ENCODE measurements around the gene C4BPB.

Gene C4BPB

DNA sequence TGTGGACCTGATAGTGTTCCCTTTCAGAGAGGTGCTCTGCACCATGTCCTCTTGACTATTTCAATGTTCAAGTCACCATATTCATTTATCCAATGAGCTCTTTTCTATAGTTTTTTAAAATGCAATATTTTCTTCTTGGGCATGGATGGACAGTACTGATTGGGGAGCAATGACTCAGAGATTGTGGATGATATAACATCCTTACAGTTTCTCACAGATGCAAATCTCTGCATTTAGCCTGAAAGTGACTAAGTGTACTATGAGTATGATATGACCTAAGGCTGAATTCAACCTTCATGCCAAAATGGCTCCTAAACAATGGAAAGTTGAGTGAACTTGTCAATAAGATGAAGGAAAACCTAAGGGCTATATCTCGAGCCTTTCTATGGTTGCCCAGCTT is 51.9 kb downstream of the C4BPB start:
- no peak for DNase-seq (ENCODE audit: low read depth)

DNA sequence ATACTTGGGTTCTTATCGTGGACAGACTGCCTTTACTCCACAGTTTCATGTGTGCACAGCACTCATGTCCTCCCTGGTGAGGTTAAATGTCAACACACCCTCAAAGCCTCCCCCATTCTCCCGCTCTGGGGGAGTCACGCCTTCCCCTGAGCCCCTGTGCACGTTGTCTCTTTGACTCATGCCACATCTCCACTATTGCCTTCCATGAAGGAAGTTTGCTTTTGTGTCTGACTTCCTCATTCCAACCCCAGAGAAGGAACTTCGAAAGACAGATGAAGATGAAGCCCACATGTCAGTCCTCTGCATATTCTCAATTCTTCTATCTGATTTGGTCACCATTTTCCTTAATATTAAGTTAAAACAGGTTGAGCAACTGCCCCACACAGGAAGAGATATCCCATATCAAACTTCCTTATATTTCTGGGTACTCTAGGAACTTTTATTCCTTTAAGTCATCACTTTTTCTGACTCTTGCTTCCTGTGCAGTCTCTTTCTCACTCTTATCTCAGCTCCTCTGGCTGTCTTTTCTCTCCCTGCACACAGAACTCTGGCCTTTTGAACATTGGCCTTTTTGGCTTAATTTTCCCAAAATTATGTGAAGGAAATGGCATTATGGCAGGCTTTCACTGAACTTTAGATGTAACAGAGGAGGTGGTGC is 56.9 kb downstream of the C4BPB start:
- DNase-seq (ENCODE audit: low read depth): no peak
